Stimulated activated CD8-positive, alpha-beta memory T cell treated with anti-CD3 and anti-CD28 coated beads, Interleukin-12 subunit alpha, Interleukin-12 subunit beta, amount 100 ng/mL, for 24 hours (primary cell): Measurements from ENCODE around the gene SLC10A4.

ENCODE experiments used
- DNase-seq: peaks from one replicate; pipeline ENCODE4 v3.0.0-alpha.2; 2020; ENCODE audit errors: extremely low read depth

Gene SLC10A4

DNA sequence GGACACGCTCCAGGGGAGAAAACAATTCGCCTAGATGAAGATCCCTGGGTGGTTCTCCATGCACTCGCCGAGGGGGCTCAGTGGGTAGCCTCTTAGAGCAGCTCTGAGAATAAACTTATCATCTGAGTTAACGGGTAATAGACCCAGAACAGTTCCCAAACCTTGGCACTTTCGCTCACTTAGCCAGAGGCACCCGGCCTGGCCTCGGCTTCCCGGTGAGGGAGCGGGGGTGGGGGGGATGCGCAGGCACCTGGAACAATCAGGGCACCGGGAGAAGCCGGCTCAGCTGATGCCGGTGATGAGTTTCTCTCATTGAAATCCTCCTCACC lies 6.5 kb downstream of the SLC10A4 start:
- no peak for DNase-seq

DNA sequence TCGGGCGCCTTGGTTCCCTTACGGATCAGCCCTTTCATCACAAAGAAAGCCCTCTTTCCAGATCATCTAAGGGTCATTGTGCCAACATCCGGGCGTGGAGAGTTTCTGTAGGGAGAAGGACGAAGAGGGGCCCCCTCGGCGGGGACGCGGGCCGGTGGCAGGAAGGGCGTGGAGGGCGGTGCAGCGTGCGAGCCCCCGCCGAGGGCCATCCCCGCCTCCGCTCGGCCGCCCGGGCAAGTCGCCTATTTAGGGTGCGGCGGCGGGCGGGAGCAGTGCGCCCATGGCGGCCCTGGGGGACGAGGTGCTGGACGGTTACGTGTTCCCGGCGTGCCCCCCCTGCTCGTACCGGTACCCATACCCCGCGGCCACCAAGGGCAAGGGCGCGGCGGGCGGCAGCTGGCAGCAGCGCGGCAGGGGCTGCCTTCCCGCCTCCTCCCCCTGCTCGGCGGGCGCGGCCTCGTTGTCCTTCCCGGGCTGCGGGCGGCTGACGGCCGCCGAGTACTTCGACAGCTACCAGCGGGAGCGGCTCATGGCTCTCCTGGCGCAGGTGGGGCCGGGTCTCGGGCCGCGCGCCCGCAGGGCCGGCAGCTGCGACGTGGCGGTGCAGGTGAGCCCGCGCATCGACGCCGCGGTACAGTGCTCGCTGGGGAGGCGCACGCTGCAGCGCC lies 7.0 kb downstream of the SLC10A4 start, which contains the start of gene ZAR1:
ZAR1 (plus strand) TSS at position 241 of the 668 bp plus-strand sequence; CDS start at position 281, 40 bp downstream.
- no peak for DNase-seq

DNA sequence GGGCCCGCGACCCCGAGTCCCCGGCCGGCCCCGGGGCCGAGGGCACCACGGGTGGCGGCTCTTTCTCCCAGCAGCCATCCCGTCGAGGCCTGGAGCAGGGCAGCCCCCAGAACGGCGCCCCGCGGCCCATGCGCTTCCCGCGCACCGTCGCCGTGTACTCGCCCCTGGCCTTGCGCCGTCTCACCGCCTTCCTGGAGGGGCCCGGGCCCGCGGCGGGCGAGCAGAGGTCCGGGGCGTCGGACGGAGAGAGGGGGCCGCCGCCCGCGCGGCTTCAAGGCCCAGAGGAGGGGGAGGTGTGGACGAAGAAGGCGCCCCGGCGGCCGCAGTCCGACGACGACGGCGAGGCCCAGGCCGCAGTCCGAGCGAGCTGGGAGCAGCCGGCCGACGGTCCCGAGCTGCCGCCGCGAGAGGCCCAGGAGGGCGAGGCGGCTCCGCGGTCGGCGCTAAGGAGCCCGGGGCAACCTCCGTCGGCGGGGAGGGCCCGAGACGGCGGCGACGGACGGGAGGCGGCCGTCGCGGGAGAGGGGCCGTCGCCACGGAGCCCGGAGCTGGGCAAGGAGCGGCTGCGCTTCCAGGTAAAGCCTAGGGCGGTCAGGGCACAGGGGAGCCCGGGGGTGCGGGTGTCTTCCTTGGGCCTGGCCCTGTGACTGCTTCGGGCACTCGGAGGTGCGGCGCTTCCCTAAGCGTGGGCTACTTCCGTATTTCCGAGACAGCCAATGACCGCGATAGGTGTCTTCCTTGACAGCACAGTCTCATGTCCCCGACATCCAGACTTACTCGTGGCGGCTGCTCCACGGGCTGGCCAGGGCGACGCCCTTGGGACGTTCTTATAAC lies 7.8 kb downstream of the SLC10A4 start:
- DNase-seq, result no peak

DNA sequence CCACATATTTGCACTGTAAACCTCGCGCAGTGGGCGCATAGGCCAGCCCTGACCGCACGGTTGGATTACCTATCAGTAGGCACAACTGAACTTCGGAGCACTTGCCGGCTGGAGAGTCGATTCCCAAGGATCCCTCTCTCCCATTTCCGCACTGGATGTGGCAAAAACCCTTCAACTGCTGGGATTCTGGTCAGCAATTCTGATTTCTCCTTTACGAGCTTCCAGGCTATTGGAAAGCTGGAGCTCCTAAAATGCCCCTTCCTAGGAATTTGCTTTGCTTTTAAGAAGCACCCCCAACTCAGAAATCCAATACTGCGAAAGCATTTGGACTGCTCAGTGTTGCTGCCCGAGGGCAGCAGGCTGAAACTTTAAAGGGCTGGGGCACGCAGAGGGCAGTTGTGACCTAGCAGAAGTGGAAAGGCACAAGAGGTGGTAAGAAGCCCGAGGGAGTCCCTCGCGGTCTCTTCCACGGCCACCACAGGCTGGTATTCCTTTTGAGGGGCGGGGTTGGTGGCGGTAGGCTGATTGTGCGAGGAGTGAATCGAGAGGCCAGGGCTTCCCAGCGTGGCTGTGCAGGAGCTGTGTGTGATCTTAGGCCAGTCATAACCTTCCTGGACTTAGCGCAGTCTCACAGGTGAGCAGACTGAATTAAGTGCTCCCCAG lies 8.5 kb downstream of the SLC10A4 start:
- DNase-seq, result no peak

DNA sequence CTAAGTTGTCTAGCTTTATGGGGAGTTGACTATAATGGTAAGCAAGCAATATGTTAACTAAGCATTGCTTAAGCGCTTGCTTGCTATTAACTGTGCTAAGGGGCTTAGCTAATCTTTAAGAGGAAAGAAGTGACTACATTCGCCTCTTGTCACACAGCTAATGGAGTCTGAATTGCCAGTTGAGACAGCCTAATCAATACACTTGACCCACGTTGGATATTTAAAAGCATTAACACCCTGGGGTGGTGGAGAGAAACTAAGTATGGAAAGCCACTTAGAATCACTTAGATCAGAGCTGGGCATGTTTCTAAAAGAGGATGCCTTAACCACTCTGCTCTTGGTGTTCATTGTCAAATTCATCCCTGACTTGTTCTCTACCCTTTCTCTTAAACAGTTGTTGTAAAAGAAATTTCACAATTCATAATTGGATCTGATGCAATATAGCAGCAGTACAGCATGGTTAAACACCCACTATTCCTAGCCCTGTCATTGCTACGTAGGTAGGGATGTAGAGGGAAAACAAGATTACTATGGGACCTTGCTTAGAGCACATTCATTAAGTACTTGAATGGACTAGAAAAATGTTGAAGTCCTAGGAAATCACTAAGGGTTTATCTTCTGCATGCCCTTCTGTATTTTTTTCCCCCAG lies 10.4 kb downstream of the SLC10A4 start:
- DNase-seq, result no peak

DNA sequence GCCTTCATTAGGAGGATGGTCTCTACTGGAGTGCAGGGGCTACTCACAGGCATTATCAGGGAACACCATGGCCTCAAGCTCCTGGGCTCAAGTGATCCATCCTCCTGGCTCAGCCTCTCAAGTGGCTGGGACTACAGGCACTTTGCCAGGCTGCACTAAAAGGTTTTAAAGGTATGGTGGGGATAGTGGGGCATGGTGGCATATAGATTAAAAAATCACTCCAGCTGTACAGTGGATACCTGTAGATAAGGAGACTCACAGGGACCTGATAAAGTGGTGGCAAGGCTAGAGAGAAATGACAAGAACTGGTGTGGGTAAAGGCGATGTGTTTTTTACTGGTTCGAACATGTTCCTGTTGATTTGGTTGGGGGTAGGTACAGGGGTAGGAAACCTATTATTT lies 12.8 kb downstream of the SLC10A4 start:
- DNase-seq, result no peak

DNA sequence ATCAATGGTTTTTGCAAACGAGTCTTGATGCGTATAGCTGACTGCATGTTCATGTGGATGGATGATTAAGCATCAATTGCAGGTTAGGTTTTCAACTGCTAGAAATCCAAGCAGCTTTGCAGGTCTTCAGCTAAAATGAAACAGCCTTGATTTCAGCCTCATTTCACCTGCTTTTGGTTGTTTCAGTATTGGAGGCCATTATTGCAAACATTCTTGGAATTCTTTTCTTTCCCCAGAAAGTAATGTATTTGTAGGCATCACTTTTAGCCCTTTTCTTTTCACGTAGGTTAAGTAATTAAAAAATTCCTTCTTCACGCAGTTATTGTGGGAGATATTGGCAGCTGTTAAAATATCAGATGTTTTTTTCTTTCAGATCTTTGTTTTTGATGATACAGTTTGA lies 15.8 kb downstream of the SLC10A4 start:
- DNase-seq, result no peak

DNA sequence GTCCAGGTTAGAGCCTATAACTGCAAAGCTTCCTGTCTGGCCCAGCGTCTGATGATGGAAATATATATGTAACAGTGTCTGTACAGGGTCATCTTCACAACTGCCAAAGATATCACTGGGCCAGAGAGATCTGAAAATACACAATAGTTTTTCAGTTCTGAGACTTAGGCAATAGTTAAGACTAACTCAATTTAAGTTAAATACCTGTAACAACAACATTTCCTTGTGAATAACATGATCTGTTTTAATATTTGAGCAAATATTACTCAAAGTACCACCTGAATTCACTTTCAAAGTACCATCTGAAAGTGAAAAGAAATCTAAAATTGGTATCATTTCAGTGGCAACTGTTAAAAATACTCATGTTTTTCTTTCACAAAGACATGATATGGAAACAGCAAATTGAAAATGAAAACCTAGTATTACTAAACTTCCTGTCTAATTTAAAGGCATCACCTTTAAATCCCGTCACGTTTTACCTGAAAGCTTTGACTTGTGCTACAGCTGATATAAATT lies 16.5 kb downstream of the SLC10A4 start:
- no peak for DNase-seq

DNA sequence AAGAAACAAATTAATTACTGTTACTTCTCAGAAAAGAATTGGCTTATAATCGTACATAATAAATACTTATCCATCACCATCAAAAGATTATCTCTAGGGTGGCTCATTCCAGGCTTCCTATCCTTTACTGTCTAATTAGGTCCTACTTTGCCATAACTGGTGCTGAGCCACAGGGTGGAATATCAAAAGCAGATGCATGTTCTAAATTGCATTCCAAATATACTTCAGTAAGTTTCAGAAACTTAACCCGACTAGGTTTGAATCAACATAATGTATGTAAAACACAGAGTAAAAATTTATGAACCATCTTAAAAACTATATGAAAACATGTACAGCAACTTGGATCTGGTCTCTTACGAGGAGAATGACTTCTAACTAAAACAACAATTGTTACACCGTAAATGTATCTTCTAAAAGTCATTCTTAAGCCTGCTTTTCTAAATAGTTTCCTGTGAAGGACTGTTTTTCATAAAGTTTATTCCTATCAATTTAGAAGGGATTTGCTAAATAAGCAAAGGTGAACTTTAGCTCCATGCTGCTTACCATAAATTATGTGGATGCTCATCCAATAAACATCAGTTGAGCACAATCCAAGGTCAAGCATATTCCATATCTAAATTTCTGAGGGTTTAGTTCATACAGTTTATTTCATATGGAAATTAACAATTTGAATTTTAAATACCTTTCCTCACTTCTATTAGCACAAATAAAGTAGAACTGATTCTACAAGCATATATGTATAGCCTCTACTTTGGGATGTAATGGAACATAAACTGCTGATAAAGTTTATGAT lies 20.3 kb downstream of the SLC10A4 start:
- no peak for DNase-seq

DNA sequence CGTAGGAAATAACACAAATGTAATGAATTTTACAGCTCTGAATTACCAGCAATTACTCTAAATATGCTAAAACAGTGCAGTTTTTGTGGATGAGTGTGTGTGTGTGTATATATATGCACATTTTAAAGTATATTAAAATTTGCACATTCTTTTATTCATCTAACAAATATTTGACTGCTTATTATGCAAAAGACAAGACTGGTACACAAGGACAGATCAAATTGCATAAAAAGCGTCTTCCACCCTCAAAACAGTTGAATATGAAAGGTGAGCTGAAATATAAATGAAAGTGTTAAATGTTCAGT lies 20.8 kb downstream of the SLC10A4 start:
- no peak for DNase-seq

DNA sequence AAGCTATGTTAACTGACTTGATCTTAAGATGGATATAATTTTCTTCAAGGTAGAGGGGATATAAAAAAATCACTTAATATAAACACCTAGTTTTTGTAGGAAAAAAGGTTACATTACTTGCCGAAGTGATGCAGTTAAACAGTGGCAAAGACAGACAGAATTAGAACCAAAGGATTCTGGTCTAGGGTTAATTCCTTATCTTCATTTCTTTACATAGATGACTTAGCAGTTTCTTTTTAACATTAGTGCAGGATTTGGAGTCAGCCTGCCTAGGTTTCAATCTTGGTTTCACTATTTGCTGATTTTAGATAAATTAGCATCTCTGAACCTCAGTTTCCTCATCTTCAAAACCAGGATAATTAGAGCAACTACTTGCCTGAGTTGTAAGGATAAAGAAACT lies 21.2 kb downstream of the SLC10A4 start:
- no peak for DNase-seq

DNA sequence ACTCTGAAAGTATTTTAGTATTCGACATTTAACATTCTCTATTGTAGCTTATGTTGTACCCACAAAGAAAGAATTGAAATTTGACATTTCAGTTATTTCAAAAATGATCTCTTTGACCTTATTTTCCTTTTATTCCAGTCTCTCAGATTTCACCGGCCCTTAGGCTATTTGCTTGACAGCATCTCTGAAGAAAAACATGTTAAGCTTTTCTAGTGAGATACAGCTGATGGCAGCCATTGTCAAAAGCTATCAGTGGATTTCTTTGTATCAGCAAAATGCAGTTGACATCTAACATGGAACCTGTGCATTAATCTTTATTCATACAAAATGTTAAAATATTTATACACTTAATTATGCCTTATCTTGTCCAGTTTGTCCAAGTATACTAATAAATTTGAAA lies 23.6 kb downstream of the SLC10A4 start:
- no peak for DNase-seq

DNA sequence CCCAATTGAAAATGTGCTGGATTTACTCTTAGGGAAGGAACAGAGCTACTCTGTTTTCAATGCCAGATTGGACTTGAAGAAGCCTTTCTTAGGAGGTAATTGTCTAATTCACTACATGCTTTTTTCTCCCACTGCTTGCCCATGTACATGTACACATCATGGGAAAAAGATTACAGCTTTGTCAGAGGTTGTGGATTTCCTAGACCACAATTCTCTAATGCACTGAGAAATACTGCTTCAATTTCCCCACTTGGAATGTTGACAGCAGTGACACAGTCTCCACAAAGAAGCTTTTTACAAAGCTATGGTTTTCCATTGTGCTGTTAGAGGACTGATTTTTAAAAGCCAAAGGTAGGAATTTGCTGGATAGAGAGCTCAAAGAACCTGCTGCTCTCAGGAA lies 26.4 kb downstream of the SLC10A4 start:
- no peak for DNase-seq

DNA sequence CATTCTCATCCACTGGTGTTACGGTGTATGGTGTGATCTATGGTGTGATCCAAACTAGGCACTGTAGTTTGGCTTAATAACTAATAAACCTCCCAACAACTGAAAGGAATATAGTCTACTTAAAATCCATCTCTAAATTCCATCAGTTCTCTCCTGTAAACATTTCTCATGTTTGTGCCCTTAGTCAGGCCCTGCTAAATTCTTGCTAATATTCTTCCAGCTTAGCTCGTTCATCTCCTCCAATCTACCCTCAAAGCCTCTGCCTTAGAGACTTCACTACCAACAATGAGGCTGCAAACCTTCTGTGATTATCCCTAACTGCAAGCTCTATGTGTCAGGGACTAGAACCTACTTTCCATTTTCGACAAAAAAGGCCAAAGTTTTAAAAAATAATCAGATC lies 35.0 kb downstream of the SLC10A4 start:
- DNase-seq, result no peak

DNA sequence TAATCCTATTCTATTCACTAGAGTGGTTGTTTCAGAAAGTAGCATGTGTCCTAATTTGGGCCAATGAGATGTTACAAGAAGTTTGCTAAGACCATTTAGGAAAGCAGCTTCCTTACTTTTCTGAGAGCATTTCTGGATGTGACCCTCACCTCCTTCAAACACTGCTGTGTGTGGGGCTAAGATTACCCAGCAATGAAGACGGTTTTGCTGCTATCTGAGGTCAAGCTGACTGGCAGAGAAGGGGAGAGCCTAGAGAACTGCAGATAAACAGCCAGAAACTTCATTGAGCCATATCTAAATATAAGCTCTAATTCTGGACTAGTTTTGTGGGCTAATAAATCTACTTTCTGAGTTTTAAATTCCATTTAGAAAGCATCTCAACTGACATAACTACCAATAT lies 43.3 kb downstream of the SLC10A4 start:
- DNase-seq, result no peak

DNA sequence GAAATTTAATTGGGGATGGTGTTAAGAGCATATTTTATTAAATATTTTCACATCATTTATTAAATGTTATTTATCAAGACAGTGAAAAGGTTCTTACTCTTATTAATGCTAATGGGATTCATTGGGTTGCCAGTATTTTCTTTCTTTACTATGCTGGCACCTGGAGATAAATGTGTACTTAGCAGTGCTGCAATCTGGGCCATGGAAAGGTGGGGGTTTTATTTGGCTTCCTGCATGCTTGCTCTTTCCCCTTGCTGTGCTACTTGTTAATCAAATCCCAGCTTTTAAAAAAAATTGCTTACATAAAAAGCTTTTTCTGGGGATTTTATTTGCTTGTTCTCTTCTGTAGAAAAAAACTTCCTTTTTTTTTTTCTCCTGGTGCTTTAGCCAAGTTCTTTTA lies 55.2 kb downstream of the SLC10A4 start:
- no peak for DNase-seq
